Natural killer cell (primary cell): ENCODE measurements around the gene ECT2L. TPM values are rescaled to one million over a fixed set of nuclear protein-coding genes. Genes with fewer than 3 reads are reported as not detected.

ENCODE experiments used
- ATAC-seq, 3 donors: fragments of 150-1000 bp in 2 of 3; fragments of 200-7000 bp in 1 of 3; cut with Tn5 transposase; 1 replicate in 1 of 3; 2 replicates in 2 of 3; pipeline ENCODE4 v1.10.0; 2021; ENCODE audit warnings: mild to moderate bottlenecking in 2 of 3, moderate library complexity in 2 of 3
- DNase-seq, 2 donors: peaks; one replicate each; pipeline versions ENCODE4 v3.0.0 to v3.0.0-alpha.2; 2013 to 2021; ENCODE audit warnings: mixed read lengths in 1 of 2
- H3K27ac ChIP-seq: one replicate; pipeline ENCODE4 v1.5.1; 2013; ENCODE audit warnings: mild to moderate bottlenecking, low read length
- H3K27me3 ChIP-seq: one replicate; pipeline ENCODE4 v1.6.1; 2013; ENCODE audit warnings: low read length; ENCODE audit not compliant: control insufficient read depth, insufficient read depth
- H3K36me3 ChIP-seq: one replicate; pipeline ENCODE4 v1.6.1; 2013; ENCODE audit warnings: low read length; ENCODE audit not compliant: control insufficient read depth, insufficient read depth
- H3K4me1 ChIP-seq: one replicate; pipeline ENCODE4 v1.6.1; 2013; ENCODE audit warnings: low read length; ENCODE audit not compliant: control insufficient read depth, insufficient read depth
- H3K4me3 ChIP-seq: one replicate; pipeline ENCODE4 v1.5.1; 2013; ENCODE audit warnings: low read length
- H3K9me3 ChIP-seq: one replicate; pipeline ENCODE4 v1.6.1; 2013; ENCODE audit warnings: low read length; ENCODE audit not compliant: control insufficient read depth, insufficient read depth
- H3K27ac Mint-ChIP-seq, 2 donors: one replicate each; pipeline ENCODE4 v1.8.0; 2022; ENCODE audit warnings: mild to moderate bottlenecking in 2 of 2, mixed read lengths in 2 of 2, moderate library complexity in 1 of 2
- H3K27me3 Mint-ChIP-seq, 2 donors: one replicate each; pipeline ENCODE4 v1.8.0; 2022; ENCODE audit warnings: low read depth in 2 of 2, mixed read lengths in 2 of 2
- H3K36me3 Mint-ChIP-seq: one replicate; pipeline ENCODE4 v1.8.0; 2022; ENCODE audit warnings: mixed read lengths
- H3K4me1 Mint-ChIP-seq, 2 donors: one replicate each; pipeline ENCODE4 v1.8.0; 2022; ENCODE audit warnings: mixed read lengths in 2 of 2
- H3K4me3 Mint-ChIP-seq: one replicate; pipeline ENCODE4 v1.8.0; 2022; ENCODE audit warnings: mild to moderate bottlenecking, moderate library complexity, mixed read lengths
- H3K9me3 Mint-ChIP-seq, 2 donors: one replicate each; pipeline ENCODE4 v1.8.0; 2022; ENCODE audit warnings: mixed read lengths in 2 of 2
- WGBS: methylation state at CpG from one replicate; pipeline ENCODE4 v1.1.7; 2013; ENCODE audit warnings: missing lambda C conversion rate; ENCODE audit not compliant: insufficient coverage; 5-methylcytosine and 5-hydroxymethylcytosine counted together
- intact Hi-C: fragments of 100-400 bp; cut with micrococcal nuclease; formaldehyde crosslinking; loops from one replicate; pipeline ENCODE4 v1.14.2; 2022
- total RNA-seq, 4 donors: library from RNA; stranded (reverse); fragments of 120-200 nt in 1 of 4; gene quantifications; one replicate each; pipeline versions ENCODE4 v1.2.3 to v1.2.4, GENCODE V29; 2013 to 2022
- TF ChIP-seq, protein P1 (sequence below): fragments of 200-600 bp; IDR thresholded peaks from one replicate; pipeline ENCODE4 v1.8.0; 2022; ENCODE audit warnings: antibody characterized with exemption

The ECT2L gene
- total RNA-seq, 3 donors from 2014 or later (not counting 1 experiment from before 2014, with no cell fraction given), result 0.12 TPM; not detected in 2

GRCh38 chr6:138862456-138862855, 66.6 kb downstream of the ECT2L start:
- no peaks in the 10 kb centered on the region for H3K4me1 Mint-ChIP-seq
- DNase-seq, result no peak
- no peaks in the 10 kb centered on the region for H3K36me3 ChIP-seq
- H3K36me3 Mint-ChIP-seq, result no peaks in the 10 kb centered on the region
- no peaks in the 10 kb centered on the region for H3K27me3 ChIP-seq
- no peaks in the 10 kb centered on the region for H3K9me3 ChIP-seq
- no peaks in the 10 kb centered on the region for H3K4me1 ChIP-seq
- TF ChIP-seq, protein P1, sequence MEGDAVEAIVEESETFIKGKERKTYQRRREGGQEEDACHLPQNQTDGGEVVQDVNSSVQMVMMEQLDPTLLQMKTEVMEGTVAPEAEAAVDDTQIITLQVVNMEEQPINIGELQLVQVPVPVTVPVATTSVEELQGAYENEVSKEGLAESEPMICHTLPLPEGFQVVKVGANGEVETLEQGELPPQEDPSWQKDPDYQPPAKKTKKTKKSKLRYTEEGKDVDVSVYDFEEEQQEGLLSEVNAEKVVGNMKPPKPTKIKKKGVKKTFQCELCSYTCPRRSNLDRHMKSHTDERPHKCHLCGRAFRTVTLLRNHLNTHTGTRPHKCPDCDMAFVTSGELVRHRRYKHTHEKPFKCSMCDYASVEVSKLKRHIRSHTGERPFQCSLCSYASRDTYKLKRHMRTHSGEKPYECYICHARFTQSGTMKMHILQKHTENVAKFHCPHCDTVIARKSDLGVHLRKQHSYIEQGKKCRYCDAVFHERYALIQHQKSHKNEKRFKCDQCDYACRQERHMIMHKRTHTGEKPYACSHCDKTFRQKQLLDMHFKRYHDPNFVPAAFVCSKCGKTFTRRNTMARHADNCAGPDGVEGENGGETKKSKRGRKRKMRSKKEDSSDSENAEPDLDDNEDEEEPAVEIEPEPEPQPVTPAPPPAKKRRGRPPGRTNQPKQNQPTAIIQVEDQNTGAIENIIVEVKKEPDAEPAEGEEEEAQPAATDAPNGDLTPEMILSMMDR, result no peak
- no peak overlapping the region for H3K4me3 Mint-ChIP-seq
- intact Hi-C loops, result no loop called here
- ATAC-seq, result no peak
- H3K4me3 ChIP-seq, result no peak overlapping the region
- H3K27ac ChIP-seq, result no peak overlapping the region
- H3K27me3 Mint-ChIP-seq, result peaks cover 0 to 7% of the 10 kb centered on the region in 2 donors
- no peak overlapping the region for H3K27ac Mint-ChIP-seq
- WGBS, result 91% methylated on average over 8 of the region's 8 CpGs
- H3K9me3 Mint-ChIP-seq, result no peaks in the 10 kb centered on the region

DNA sequence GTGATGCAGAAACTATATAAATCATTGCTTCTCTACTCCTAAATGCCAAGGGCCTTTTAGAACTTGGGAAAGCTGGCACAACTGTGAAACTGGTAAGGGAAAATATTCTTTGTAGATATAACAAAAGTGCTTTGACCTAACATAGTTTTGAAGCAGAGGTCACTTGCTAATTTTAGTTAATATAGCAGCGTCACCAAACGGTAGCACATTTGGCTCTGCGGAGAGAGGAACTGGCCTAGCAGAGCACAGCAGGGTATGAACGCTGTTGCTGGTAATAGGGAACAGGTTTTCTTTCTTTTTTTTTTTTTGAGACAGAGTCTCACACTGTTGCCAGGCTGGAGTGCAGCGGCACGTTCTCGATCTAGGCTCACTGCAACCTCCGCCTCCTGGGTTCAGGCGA, 67.4 kb downstream of the ECT2L start:
- Histone ChIP-seq H3K4me3 (no peak overlapping the region), H3K27ac (no peak overlapping the region), H3K4me1 (no peaks in the 10 kb centered on the region), H3K9me3 (no peaks in the 10 kb centered on the region), H3K36me3 (no peaks in the 10 kb centered on the region), H3K27me3 (no peaks in the 10 kb centered on the region)
- DNase-seq (no peak), ATAC-seq (no peak)
- intact Hi-C loops, result no loop called here
- Mint-ChIP-seq H3K27ac (no peak overlapping the region), H3K4me3 (no peak overlapping the region), H3K27me3 (peaks cover 0 to 7% of the 10 kb centered on the region in 2 donors), H3K9me3 (no peaks in the 10 kb centered on the region), H3K36me3 (no peaks in the 10 kb centered on the region), H3K4me1 (no peaks in the 10 kb centered on the region)
- 78% methylated on average over 9 of the region's 9 CpGs for whole genome bisulfite sequencing
- TF ChIP-seq, protein P1, result no peak

GRCh38 chr6:138864343-138864890, 68.5 kb downstream of the ECT2L start:
- TF ChIP-seq, protein P1, result no peak
- DNase-seq (no peak), ATAC-seq (no peak)
- intact Hi-C loops, result no loop called here
- no peak overlapping the region for H3K27ac Mint-ChIP-seq
- H3K36me3 ChIP-seq, result no peaks in the 10 kb centered on the region
- H3K4me3 ChIP-seq, result no peak overlapping the region
- H3K27ac ChIP-seq, result no peak overlapping the region
- no peak overlapping the region for H3K4me3 Mint-ChIP-seq
- no peaks in the 10 kb centered on the region for H3K4me1 Mint-ChIP-seq
- H3K9me3 ChIP-seq, result no peaks in the 10 kb centered on the region
- 94% methylated on average over 4 of the region's 6 CpGs for WGBS
- H3K4me1 ChIP-seq, result no peaks in the 10 kb centered on the region
- no peaks in the 10 kb centered on the region for H3K27me3 Mint-ChIP-seq
- H3K27me3 ChIP-seq, result no peaks in the 10 kb centered on the region
- no peaks in the 10 kb centered on the region for H3K9me3 Mint-ChIP-seq
- H3K36me3 Mint-ChIP-seq, result no peaks in the 10 kb centered on the region

DNA sequence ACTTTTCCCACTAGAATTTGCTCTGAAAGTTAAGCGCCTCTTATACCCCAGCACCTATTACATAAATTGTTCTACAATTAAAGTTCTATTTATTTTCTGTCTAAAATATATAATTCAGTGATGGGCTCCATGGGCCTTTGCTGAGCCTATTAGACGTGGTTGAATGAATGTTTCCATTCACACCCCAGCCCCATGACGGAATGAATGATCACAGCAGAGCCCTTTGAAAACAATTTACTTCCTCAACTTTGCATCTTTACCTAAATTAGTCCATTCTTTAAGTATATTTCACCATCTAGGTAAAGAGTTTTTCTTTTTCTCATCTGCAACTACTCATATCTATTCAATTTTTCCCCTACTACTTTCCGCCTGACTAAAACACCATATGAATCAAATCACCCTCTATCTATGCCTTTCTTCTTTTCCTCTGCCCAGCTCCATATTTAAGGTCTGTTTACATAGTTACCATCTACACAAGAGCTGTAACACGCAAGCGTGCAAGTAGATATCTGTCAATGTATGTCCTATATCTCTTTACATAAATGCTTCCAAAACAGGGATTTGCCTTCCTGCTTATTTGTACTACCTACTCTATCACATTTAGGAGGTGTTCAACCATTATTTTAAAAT, 69.7 kb downstream of the ECT2L start:
- Histone ChIP-seq H3K36me3 (no peaks in the 10 kb centered on the region), H3K4me3 (no peak overlapping the region), H3K27me3 (no peaks in the 10 kb centered on the region), H3K9me3 (no peaks in the 10 kb centered on the region), H3K27ac (no peak overlapping the region), H3K4me1 (no peaks in the 10 kb centered on the region)
- Mint-ChIP-seq H3K27ac (no peak overlapping the region), H3K36me3 (no peaks in the 10 kb centered on the region), H3K9me3 (no peaks in the 10 kb centered on the region), H3K27me3 (no peaks in the 10 kb centered on the region), H3K4me1 (no peaks in the 10 kb centered on the region), H3K4me3 (no peak overlapping the region)
- DNase-seq, result no peak
- 76% methylated on average over 6 of the region's 6 CpGs for WGBS
- ATAC-seq, result no peak
- TF ChIP-seq, protein P1, result no peak
- intact Hi-C loops, result no loop called here
